ENCODE data around the gene SYNPO2L.

Gene SYNPO2L

GRCh38 chr10:73647211-73647874 is 8.5 kb downstream of the SYNPO2L start:
- H3K4me1 ChIP-seq (ENCODE audit: control insufficient read depth, insufficient read depth, low read length): peaks cover 5% of the 10 kb centered on the region

GRCh38 chr10:73646598-73647041 is 9.2 kb downstream of the SYNPO2L start:
- no peak overlapping the region for H3K27ac ChIP-seq (ENCODE audit: low read depth, low read length)
- H3K27me3 ChIP-seq (ENCODE audit: control insufficient read depth, insufficient read depth, low read length): no peaks in the 10 kb centered on the region
- no peak overlapping the region for H3K9ac ChIP-seq (ENCODE audit: low read length)
- H3K4me3 ChIP-seq (ENCODE audit: low read length): no peak overlapping the region
- no peaks in the 10 kb centered on the region for H3K36me3 ChIP-seq (ENCODE audit: control insufficient read depth, insufficient read depth, low read length)
- peaks cover 5% of the 10 kb centered on the region for H3K4me1 ChIP-seq (ENCODE audit: control insufficient read depth, insufficient read depth, low read length)

More at GRCh38 chr10:73647211-73647874, 8.5 kb downstream of the SYNPO2L start:
- peak overlapping the region; percentile 88 for H3K4me3 ChIP-seq (ENCODE audit: low read length)
- H3K27ac ChIP-seq (ENCODE audit: low read depth, low read length): peak overlapping the region; percentile 51
- H3K27me3 ChIP-seq (ENCODE audit: control insufficient read depth, insufficient read depth, low read length): no peaks in the 10 kb centered on the region
- H3K9ac ChIP-seq (ENCODE audit: low read length): peak overlapping the region; percentile 59
- no peaks in the 10 kb centered on the region for H3K36me3 ChIP-seq (ENCODE audit: control insufficient read depth, insufficient read depth, low read length)

- no peak overlapping the region for H3K4me3 ChIP-seq (ENCODE audit: low read length)
- no peaks in the 10 kb centered on the region for H3K36me3 ChIP-seq (ENCODE audit: control insufficient read depth, insufficient read depth, low read length)
- no peak overlapping the region for H3K27ac ChIP-seq (ENCODE audit: low read depth, low read length)
- H3K4me1 ChIP-seq (ENCODE audit: control insufficient read depth, insufficient read depth, low read length): peaks cover 5% of the 10 kb centered on the region
- H3K9ac ChIP-seq (ENCODE audit: low read length): no peak overlapping the region
- H3K27me3 ChIP-seq (ENCODE audit: control insufficient read depth, insufficient read depth, low read length): no peaks in the 10 kb centered on the region
Measured at GRCh38 chr10:73645251-73645650, 10.6 kb downstream of the SYNPO2L start.

GRCh38 chr10:73644767-73645166 is 11.1 kb downstream of the SYNPO2L start:
- no peak overlapping the region for H3K4me3 ChIP-seq (ENCODE audit: low read length)
- H3K4me1 ChIP-seq (ENCODE audit: control insufficient read depth, insufficient read depth, low read length): peaks cover 5% of the 10 kb centered on the region
- no peaks in the 10 kb centered on the region for H3K36me3 ChIP-seq (ENCODE audit: control insufficient read depth, insufficient read depth, low read length)
- no peak overlapping the region for H3K27ac ChIP-seq (ENCODE audit: low read depth, low read length)
- no peak overlapping the region for H3K9ac ChIP-seq (ENCODE audit: low read length)
- H3K27me3 ChIP-seq (ENCODE audit: control insufficient read depth, insufficient read depth, low read length): no peaks in the 10 kb centered on the region

GRCh38 chr10:73644015-73644743 is 11.7 kb downstream of the SYNPO2L start:
- no peak overlapping the region for H3K27ac ChIP-seq (ENCODE audit: low read depth, low read length)
- H3K4me3 ChIP-seq (ENCODE audit: low read length): no peak overlapping the region
- H3K4me1 ChIP-seq (ENCODE audit: control insufficient read depth, insufficient read depth, low read length): peaks cover 5% of the 10 kb centered on the region
- no peaks in the 10 kb centered on the region for H3K36me3 ChIP-seq (ENCODE audit: control insufficient read depth, insufficient read depth, low read length)
- no peak overlapping the region for H3K9ac ChIP-seq (ENCODE audit: low read length)
- no peaks in the 10 kb centered on the region for H3K27me3 ChIP-seq (ENCODE audit: control insufficient read depth, insufficient read depth, low read length)

GRCh38 chr10:73643362-73643761 is 12.5 kb downstream of the SYNPO2L start:
- Histone ChIP-seq H3K4me1 (ENCODE audit: control insufficient read depth, insufficient read depth, low read length) (peaks cover 4% of the 10 kb centered on the region), H3K27me3 (ENCODE audit: control insufficient read depth, insufficient read depth, low read length) (no peaks in the 10 kb centered on the region), H3K36me3 (ENCODE audit: control insufficient read depth, insufficient read depth, low read length) (no peaks in the 10 kb centered on the region), H3K4me3 (ENCODE audit: low read length) (no peak overlapping the region), H3K9ac (ENCODE audit: low read length) (no peak overlapping the region), H3K27ac (ENCODE audit: low read depth, low read length) (no peak overlapping the region)

GRCh38 chr10:73641328-73642060 is 14.3 kb downstream of the SYNPO2L start, which contains the start of gene MYOZ1:
TSS of gene MYOZ1 (minus strand) at chr10:73641474. CDS start at chr10:73640017, 1,457 bp downstream.
- Histone ChIP-seq H3K36me3 (ENCODE audit: control insufficient read depth, insufficient read depth, low read length) (no peaks in the 10 kb centered on the region), H3K27me3 (ENCODE audit: control insufficient read depth, insufficient read depth, low read length) (no peaks in the 10 kb centered on the region), H3K27ac (ENCODE audit: low read depth, low read length) (no peak within 1 kb of the TSS), H3K4me1 (ENCODE audit: control insufficient read depth, insufficient read depth, low read length) (no peaks in the 10 kb centered on the region), H3K4me3 (ENCODE audit: low read length) (no peak within 1 kb of the TSS), H3K9ac (ENCODE audit: low read length) (no peak within 1 kb of the TSS)

- Histone ChIP-seq H3K36me3 (ENCODE audit: control insufficient read depth, insufficient read depth, low read length) (no peaks in the 10 kb centered on the region), H3K27ac (ENCODE audit: low read depth, low read length) (no peak overlapping the region), H3K27me3 (ENCODE audit: control insufficient read depth, insufficient read depth, low read length) (no peaks in the 10 kb centered on the region), H3K9ac (ENCODE audit: low read length) (no peak overlapping the region), H3K4me3 (ENCODE audit: low read length) (no peak overlapping the region), H3K4me1 (ENCODE audit: control insufficient read depth, insufficient read depth, low read length) (no peaks in the 10 kb centered on the region)
Measured at GRCh38 chr10:73639286-73639685, 16.5 kb downstream of the SYNPO2L start.

GRCh38 chr10:73635781-73636180 is 20.0 kb downstream of the SYNPO2L start:
- Histone ChIP-seq H3K36me3 (ENCODE audit: control insufficient read depth, insufficient read depth, low read length) (no peaks in the 10 kb centered on the region), H3K9ac (ENCODE audit: low read length) (no peak overlapping the region), H3K4me3 (ENCODE audit: low read length) (no peak overlapping the region), H3K27ac (ENCODE audit: low read depth, low read length) (no peak overlapping the region), H3K27me3 (ENCODE audit: control insufficient read depth, insufficient read depth, low read length) (no peaks in the 10 kb centered on the region), H3K4me1 (ENCODE audit: control insufficient read depth, insufficient read depth, low read length) (no peaks in the 10 kb centered on the region)

GRCh38 chr10:73634421-73634820 is 21.4 kb downstream of the SYNPO2L start:
- H3K27me3 ChIP-seq (ENCODE audit: control insufficient read depth, insufficient read depth, low read length): no peaks in the 10 kb centered on the region
- H3K27ac ChIP-seq (ENCODE audit: low read depth, low read length): no peak overlapping the region
- no peaks in the 10 kb centered on the region for H3K4me1 ChIP-seq (ENCODE audit: control insufficient read depth, insufficient read depth, low read length)
- H3K9ac ChIP-seq (ENCODE audit: low read length): no peak overlapping the region
- H3K36me3 ChIP-seq (ENCODE audit: control insufficient read depth, insufficient read depth, low read length): no peaks in the 10 kb centered on the region
- no peak overlapping the region for H3K4me3 ChIP-seq (ENCODE audit: low read length)

GRCh38 chr10:73629165-73629564 is 26.7 kb downstream of the SYNPO2L start:
- Histone ChIP-seq H3K4me3 (ENCODE audit: low read length) (no peak overlapping the region), H3K27ac (ENCODE audit: low read depth, low read length) (no peak overlapping the region)

GRCh38 chr10:73628405-73628804 is 27.4 kb downstream of the SYNPO2L start:
- H3K9ac ChIP-seq (ENCODE audit: low read length): no peak overlapping the region
- no peaks in the 10 kb centered on the region for H3K27me3 ChIP-seq (ENCODE audit: control insufficient read depth, insufficient read depth, low read length)
- H3K4me1 ChIP-seq (ENCODE audit: control insufficient read depth, insufficient read depth, low read length): peaks cover 6% of the 10 kb centered on the region
- H3K36me3 ChIP-seq (ENCODE audit: control insufficient read depth, insufficient read depth, low read length): no peaks in the 10 kb centered on the region
- no peak overlapping the region for H3K27ac ChIP-seq (ENCODE audit: low read depth, low read length)
- H3K4me3 ChIP-seq (ENCODE audit: low read length): no peak overlapping the region

More at GRCh38 chr10:73629165-73629564, 26.7 kb downstream of the SYNPO2L start:
- Histone ChIP-seq H3K4me1 (ENCODE audit: control insufficient read depth, insufficient read depth, low read length) (peaks cover 6% of the 10 kb centered on the region), H3K27me3 (ENCODE audit: control insufficient read depth, insufficient read depth, low read length) (no peaks in the 10 kb centered on the region), H3K36me3 (ENCODE audit: control insufficient read depth, insufficient read depth, low read length) (no peaks in the 10 kb centered on the region), H3K9ac (ENCODE audit: low read length) (no peak overlapping the region)
